GM18867 (cell line): Measurements from ENCODE around the gene SORCS1.

Experiments
- ATAC-seq: cut with Tn5 transposase; IDR thresholded peaks from one replicate; pipeline ENCODE4 v1.9.1; 2021; ENCODE audit warnings: mild to moderate bottlenecking, moderate library complexity; ENCODE audit not compliant: unreplicated experiment

Gene SORCS1

DNA sequence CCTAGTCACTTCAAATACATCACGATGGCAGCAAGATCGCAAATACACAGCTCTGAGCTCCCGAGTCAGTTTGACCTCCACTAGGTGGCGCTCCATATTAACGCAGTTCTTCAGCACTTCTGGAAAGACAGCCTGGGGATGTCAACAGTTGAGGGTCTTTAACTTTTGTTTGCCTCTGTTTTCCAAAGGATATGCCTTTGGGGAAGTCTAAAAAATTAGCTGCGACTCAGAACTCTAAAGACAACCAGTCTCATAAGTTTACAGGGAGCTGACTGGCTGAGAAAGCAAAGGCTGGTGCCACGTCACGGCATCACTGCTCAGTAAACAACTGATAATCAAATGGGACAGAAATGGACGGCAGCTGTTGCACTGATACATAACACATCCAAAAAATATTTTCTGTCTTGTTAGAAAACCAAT lies 458.8 kb downstream of the SORCS1 start:
- ATAC-seq = peak; percentile 88

DNA sequence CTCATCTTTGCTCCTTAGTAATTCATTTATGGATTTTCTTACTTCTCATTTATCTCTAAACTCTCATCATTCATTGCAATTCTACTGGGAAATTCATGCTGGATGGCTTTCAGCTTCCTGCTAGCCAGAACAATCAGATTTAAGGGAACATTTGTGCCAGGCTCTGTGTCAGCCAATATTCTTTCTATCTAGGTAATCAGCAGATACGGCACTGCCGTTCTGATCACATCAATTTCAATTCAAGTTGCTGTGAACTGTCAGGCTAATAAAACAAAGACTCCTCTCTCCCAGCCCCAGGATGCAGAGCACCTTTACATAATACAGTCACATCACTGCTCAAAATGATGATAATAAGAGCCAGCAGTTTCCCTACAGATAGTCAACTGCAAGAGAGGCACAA lies 468.3 kb downstream of the SORCS1 start:
- ATAC-seq = no peak

DNA sequence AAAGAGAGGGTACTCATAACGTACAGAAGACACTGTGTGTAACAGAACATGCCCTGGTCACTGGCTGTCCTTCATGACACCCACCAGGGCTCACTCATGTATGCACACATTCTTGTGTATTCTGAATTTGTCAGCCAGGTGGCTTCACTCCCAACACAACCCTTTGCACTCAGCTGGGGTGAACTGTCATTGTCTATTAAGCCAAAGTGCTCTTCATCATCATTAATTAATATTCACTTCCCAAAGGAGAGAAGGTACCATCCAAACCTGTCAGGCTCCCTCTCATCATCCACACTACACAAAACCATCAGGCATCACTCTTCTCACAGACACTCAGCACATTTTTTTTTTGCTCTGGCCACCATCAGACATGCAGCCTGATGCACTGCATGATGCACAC lies 469.8 kb downstream of the SORCS1 start:
- no peak for ATAC-seq

DNA sequence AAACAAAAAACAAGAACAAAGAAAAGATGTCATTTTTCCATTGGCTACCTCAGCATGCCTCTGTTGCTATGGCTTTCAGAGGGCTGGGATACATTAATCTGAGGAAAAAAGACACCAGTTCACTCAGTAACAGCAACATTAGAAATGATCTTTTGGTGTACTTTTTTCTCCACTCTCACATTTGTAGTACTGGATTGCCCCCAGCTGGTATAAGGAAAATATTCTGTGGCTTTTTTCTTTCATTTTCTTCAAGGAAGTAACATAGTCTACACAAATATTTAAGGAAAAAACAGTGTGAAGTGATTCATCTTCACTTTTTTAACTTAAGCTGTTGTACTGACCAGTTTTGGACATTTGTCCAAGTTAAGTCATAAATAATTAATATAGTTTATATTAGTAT lies 482.3 kb downstream of the SORCS1 start:
- ATAC-seq = no peak

DNA sequence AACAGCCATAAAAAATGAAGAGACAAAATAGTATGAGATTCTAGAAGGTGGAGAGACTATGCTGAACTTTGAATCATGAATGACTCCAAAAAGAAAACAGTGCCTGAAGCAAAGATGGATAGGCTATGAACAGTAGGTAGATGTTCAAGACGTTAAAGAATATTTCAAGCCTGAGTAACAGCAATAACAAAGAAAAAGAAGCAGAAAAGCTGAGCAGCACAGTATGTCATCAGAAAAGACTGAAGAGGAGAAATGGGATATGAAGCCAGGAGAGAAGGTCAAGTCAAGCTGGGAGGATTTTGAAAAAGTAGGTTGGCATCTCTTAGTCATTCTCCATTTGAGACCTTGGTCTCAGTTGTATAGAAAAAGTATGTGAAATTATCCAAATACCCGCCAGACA lies 484.4 kb downstream of the SORCS1 start:
- ATAC-seq = no peak

DNA sequence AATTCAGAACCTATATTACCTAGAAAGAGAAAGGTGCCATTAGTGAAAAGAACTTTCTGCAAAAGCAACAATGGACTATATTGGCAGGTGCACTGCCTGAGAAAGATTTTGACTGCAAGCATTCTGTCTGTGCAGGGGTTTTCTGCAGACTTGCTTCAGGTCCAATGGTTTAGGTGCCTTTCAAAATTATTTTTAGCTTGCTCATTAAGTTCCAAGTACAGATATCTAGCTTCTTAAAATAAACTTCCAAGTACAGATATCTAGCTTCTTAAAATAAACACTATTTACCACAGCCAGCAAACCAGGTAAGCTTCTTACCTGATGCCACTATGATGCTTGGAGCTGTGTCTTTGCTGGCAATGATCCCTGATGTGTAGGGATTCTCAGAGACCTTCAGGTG lies 485.2 kb downstream of the SORCS1 start:
- ATAC-seq = no peak

DNA sequence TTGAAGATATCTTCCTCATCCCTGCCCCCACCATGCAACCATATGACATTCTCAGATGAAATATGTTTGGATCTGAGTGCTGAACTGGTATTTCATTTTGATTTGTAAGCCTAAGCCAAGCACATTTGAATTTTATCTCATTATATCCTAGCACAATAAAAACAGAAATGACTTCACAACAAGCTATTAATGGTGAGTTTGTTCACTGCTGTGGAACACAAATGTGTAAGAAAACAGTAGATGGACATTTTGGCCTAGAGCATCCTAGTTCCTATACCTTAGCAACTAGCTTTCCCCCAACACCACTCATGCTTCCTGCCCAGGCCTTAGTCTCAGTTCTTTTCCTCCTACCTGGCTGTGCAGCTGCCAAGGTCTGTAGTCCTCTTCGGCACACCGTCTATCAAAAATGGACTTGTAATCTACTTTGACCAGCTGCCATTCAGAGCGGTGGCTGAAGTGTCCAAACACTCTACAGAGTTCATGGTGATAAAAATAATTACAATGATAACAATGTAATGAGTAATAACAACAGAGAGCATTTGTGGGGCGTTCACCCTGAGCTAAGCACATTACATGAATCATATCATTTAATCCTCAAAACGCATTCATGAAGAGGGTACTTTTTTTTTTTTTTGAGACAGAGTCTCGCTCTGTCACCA lies 491.9 kb downstream of the SORCS1 start:
- ATAC-seq = no peak

DNA sequence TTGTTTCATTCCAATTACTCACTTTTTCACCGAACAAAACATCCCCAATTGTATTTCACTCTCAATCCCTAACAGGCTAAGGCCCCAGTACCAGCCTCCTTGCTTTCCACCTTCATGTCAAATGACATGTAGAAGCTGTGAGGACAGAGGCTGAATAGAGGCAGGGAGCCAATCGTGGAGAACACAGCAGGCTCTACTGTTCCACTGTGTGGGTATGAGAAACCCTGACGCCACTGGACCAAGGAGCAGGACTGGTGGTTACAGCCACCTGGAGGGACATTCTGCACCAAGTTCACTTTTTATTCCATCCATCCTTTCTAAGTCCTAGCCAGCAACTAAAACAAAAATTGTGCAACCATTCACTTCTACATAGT lies 502.8 kb downstream of the SORCS1 start:
- ATAC-seq = no peak

DNA sequence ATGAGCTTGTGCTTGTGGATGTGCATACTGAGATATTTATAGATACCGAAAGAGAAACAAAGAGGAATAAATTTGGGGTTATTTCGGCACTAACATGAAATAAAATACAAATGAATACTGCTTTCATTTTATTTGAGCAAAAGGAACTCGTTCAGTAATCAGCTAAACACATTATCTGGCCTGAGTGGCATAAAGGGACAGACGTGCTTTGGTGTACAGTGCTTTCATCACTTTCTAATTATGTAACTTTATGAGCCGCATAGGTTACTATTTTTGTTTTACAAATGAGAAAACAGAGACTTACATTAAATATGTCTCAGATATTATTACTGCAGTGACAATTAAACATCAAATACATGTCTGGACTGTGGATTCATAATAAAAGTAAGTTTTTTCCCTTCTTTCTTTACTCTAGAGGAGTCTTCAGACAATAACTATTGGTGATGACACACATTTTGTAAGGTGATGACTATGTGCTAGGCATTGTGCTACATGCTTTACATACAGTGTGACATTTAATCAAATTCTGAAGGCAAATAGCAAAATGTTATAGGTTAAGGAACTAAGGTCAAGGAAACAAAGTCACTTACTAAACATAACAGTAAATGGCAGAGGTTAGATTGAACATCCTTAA lies 503.3 kb downstream of the SORCS1 start:
- peak; percentile 48 for ATAC-seq

DNA sequence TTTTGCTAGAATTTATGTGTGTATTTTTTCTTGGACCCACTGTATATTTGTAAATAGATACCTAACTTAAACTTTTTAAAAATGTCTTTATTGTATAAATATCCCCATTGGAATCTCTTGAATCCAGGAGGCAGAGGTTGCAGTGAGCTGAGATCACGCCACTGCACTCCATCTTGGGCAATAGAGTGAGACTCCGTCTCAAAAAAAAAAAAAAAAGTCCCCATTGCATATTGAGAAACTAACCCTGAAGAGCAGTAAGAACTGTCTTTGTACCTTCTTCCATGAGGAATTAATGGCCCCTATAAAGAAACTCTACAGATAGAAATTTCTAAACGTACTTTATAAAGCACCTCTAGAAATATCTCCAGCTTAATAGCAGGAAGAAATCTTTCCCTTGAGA lies 504.0 kb downstream of the SORCS1 start:
- ATAC-seq = no peak

DNA sequence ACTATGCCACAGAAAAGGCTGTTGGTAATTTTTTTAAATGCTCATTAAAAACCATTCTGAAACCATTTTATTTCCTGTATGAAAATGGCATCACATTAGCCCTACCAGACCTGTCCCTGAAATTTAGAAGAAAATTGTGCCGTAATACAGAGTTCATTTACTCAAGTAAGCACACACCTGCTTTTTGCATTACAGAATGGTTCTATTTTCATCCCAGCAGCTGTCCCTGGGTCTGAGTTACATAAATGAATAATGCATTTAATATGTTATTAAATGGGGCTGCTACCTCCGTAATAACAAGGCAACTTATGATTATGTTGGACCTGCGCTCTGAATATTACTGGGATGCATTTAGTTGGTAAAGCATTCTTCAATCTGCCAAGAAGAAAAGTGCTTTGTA lies 508.9 kb downstream of the SORCS1 start:
- no peak for ATAC-seq

DNA sequence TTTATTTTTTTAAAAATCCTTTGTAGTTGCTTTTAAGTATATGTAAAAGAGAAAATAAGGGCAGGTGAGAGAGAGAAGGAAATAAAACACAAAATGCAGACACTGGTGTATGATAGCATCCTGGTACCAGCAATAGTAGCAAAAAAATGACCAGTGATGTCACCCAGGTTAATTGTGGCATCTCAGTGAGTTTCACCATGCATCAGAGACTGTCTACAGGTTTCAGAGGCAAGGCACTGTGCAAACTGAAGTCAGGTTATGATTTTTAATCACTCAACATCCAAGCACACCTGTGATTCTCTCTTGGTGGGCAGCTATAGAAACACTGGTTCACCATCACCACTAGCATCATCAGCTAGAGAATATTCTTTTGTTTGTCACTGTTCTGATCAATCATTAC lies 509.3 kb downstream of the SORCS1 start:
- peak; percentile 41 for ATAC-seq

DNA sequence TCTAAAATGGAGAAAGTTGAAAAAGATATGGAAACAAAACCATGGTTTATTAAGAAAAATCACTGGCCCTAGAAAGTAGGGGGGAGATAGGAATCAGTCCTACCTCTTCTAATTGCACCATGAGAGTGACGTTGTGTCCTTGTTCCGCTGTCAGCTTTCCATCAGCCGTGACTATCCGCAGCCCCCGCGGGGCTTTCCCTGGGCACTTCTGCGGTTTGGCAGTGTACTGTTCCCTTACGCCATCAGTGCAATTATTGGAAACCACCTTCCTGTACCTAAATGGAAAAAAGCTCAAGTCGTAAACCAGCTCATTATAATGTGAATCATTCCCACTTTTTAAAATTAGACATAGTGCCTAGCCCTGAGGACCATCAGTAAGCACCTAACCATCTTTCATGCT lies 512.2 kb downstream of the SORCS1 start:
- ATAC-seq = peak; percentile 76

DNA sequence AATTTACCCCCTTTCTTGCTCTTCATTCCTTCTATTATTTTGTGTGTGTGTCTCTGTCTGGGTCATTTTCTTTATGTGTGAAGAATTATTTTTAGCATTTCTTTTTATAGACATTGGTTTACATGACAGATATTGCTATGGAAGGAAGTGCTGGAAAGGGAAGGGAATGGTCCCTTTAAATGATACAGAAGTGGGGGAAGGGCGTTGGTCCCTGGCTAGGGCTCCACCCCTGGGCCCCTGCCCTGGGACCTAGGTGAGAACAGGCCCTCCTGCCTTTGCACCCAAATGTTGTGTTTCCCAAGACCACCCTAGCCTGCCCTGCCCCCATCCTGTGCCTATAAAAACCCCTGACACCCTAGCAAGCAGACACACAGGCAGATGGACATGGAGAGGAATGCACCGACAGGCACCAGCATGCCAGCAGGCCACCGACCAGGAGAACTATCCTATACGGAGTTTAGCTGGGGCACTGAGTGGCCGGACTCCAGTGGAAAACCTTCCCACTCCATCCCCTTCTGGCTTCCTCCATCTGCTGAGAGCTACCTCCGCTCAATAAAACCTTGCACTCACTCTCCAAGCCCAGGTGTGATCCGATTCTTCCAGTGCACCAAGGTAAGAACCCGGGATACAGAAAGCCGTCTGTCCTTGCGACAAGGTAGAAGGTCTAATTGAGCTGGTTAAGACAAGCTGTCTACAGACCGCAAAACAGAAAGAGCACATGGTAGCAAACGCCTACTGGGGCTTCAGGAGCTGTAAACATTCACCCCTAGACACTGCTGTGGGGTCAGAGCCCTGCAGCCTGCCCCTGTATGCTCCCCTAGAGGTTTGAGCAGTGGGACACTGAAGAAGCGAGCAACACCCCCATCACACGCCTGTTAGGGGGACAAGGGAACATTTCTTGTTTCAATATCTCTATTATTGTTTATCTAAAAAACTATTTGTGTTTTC lies 515.7 kb downstream of the SORCS1 start:
- ATAC-seq = no peak

DNA sequence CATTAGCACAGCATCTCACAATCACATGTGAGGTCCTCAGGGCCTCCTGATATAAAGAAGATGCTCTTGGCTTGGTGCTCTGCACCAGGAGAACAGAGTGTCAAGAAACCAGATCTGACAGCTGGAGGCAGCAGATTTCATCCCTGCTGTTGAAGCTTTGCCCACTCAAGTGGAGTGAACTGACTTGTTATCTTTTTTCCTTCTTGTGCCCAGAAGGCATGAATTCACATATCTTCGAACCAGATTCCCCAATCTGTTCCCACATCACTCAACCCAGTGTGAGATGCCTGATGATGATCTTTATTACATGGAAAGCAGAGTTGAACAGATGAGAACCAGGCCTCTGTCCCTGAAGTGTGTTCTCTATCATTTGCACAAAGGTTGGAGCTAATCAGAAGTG lies 521.0 kb downstream of the SORCS1 start:
- no peak for ATAC-seq

DNA sequence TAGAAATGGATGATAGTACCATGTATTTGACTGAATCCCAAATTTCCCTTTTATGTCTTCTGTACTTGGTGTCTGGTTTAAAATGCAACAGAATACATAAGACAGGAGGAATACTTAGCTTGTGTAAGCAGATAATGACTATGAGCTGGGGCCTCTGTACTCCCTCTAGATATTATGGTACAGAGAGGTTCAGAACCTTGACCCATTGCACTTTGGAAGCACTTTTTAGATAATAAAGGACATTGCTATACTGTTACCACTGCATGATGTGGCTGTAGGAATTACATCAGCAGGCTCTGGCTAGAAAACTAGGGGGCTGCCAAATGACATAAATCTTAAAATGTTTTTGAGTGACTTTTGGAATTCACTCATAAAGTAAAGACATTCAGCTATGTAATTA lies 526.6 kb downstream of the SORCS1 start:
- no peak for ATAC-seq

DNA sequence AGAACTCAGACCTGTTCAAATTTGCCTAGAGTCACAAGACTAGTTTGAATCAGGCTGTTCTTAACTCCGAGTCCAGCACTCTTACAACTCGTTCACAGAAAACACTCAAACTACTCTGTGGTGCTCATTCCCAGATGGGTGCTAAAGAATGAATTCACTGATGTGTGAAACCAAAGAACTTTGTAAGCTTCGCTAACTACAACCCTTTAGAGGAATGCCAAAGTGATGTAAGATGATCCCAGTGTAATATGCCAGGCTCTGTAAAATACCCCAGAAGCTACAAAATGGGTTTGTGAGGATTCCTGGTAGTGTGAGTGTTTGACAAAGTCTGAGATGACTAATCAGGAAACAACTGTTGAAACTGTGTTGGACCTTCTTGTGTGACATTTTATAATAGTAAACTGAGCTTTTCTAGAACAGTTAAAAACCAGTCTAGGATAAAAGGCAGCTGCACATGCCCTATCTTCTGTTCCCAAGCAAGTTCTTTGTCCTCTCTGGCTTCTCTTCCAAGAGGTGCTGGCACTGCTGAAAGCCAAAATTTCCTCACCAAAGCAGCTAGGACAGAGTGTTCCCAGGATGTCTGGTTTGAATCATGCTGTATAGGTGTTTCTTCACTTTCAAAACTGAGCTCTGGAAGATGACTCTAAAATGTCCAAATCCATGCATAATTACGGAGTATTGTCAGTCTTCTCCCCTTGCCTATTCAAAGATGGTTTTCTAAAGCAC lies 527.6 kb downstream of the SORCS1 start:
- ATAC-seq = no peak

DNA sequence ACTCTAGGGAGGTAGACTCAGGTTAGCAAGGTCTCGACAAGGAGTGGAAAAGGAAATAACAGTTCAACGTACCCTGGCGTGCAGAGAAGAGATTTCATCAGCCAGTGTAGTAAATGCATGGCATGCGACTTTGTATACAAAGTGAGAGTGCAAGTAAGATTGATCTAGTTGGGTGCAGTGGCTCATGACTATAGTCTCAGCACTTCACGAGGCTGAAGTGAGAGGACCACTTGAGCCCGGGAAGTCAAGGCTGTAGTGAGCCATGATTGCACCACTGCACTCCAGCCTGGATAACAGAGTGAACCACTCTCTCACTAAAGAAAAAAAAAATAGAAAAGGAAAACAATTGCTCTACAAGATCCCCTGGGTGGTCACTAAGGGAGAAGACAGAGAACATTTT lies 528.6 kb downstream of the SORCS1 start:
- no peak for ATAC-seq

DNA sequence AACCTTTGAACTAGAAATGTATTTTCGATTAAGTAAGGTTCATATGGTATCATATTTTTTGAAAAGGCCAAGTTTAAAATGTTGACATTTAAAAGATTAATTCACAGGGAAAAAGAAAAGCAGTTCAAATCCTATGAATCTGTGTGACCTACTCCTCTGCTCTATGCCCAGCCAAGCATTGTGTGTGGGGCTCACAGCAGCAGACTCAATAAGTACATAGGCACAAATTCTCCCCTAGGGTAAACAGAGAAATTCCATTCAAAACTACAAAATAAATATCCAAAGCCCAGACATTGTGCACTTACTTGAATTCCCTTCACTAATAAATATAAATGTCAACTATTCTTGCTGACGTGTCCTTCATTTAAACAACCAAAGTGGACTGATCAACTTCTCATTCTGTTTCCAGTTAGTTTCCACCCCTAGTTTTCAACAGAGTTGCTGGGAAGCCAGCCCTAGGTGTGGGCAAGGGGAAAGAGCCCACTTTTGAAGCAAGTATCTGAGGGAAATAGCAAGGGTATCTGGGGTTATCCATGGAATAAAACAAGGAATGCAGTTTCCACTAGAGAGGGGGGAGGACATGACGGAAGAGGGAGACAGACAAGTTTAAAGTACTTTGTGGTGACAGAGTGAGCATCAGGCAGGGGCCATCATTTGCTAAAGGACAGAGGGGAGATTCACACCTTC lies 533.3 kb downstream of the SORCS1 start:
- no peak for ATAC-seq

DNA sequence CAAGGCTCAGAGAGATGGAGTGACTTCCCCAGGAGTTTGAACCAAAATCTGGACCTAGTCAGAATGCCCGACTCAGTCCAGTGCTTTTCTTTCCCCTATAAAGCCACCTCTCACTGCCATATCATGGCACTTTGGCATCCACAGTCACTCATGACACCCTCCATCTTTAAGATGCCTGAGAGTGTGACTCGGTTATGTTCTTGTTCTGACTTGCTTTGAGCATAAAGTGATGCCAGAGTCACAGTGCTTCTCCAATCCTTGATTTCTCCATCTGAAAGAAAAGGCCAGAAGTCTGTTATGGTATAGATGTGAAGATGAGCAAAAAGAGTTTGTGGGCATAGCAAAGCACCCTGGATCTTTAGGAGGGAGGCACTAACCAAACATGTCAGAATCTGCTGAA lies 538.1 kb downstream of the SORCS1 start:
- no peak for ATAC-seq

DNA sequence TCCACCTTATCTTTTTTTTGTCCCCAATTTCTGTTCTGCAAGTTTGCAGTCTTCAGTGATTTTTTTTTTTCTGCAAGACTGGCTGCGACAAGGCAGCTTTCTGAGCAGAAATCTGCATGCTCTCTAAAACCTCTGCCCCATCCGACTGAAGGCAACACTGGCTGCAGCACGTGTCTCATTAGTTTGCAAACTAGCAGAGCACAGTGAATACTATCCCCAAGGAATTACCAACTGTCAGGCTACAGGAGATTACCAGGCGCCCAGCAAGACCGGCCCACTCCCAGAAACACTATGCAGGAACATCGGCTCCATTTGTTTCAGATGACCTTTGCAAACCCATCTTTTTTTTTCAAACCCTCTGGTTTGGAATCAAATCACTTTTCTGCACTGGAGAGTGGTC lies 538.8 kb downstream of the SORCS1 start:
- ATAC-seq = no peak
